ENCODE results near the gene IL11RA. TPM values are rescaled to one million over a fixed set of nuclear protein-coding genes. Genes with fewer than 3 reads are reported as not detected.
A peak's percentile ranks its signal among the peaks of the same experiment; 100 is the strongest.
"Not testable (repeated sequence)": the region's sequence is repeated elsewhere in the genome, so short reads cannot be mapped to it uniquely, and the experiment has no call there.

The IL11RA gene
- polyA plus RNA-seq, 4 donors, result 10.3 to 40.0 (median 25.3) TPM

GRCh38 chr9:34635556-34635955, 16.4 kb upstream of the IL11RA start:
- Histone ChIP-seq H3K4me3 (ENCODE audit: low read depth in 1 of 3, low read length in 3 of 3) (no peak overlapping the region), H3K27ac (ENCODE audit: low read depth in 1 of 3, low read length in 2 of 3) (no peak overlapping the region), H3K4me1 (ENCODE audit: control insufficient read depth in 3 of 3, insufficient read depth in 2 of 3, low read depth in 1 of 3, low read length in 2 of 3) (peaks cover 0 to 21% (median 3%) of the 10 kb centered on the region in 3 donors), H3K27me3 (ENCODE audit: control insufficient read depth in 3 of 3, insufficient read depth in 3 of 3, low read length in 3 of 3) (peaks cover 0 to 5% (median 0%) of the 10 kb centered on the region in 3 donors), H3K36me3 (ENCODE audit: control insufficient read depth in 3 of 3, insufficient read depth in 2 of 3, low read depth in 1 of 3, low read length in 3 of 3) (peaks cover 0 to 16% (median 0%) of the 10 kb centered on the region in 3 donors), H3K9me3 (ENCODE audit: control insufficient read depth in 2 of 2, insufficient read depth in 1 of 2, low read depth in 1 of 2, low read length in 1 of 2) (no peaks in the 10 kb centered on the region)
- DNase-seq, result no peak
- 90 to 92% (median 90%) methylated on average over 14 of the region's 14 CpGs for WGBS, 3 donors
- no peak for FAIRE-seq

- no peaks in the 10 kb centered on the region for H3K9me3 ChIP-seq (ENCODE audit: control insufficient read depth in 2 of 2, insufficient read depth in 1 of 2, low read depth in 1 of 2, low read length in 1 of 2)
- 1 to 5% (median 2%) methylated on average over 21 to 23 of the region's 23 CpGs for WGBS, 3 donors
- H3K4me1 ChIP-seq (ENCODE audit: control insufficient read depth in 3 of 3, insufficient read depth in 2 of 3, low read depth in 1 of 3, low read length in 2 of 3), result peaks cover 0 to 21% (median 3%) of the 10 kb centered on the region in 3 donors
- FAIRE-seq, result no peak
- H3K27ac ChIP-seq (ENCODE audit: low read depth in 1 of 3, low read length in 2 of 3), result peak overlapping the region; percentile 49 to 92 (median 79)
- peak in 1 of 2 donors; percentile 9 for DNase-seq
- peak overlapping the region; percentile 27 to 72 (median 70) for H3K4me3 ChIP-seq (ENCODE audit: low read depth in 1 of 3, low read length in 3 of 3)
- peaks cover 0 to 16% (median 0%) of the 10 kb centered on the region in 3 donors for H3K36me3 ChIP-seq (ENCODE audit: control insufficient read depth in 3 of 3, insufficient read depth in 2 of 3, low read depth in 1 of 3, low read length in 3 of 3)
- no peaks in the 10 kb centered on the region for H3K27me3 ChIP-seq (ENCODE audit: control insufficient read depth in 3 of 3, insufficient read depth in 3 of 3, low read length in 3 of 3)
Measured at GRCh38 chr9:34636791-34637355, 15.1 kb upstream of the IL11RA start.

- no peaks in the 10 kb centered on the region for H3K9me3 ChIP-seq (ENCODE audit: control insufficient read depth in 2 of 2, insufficient read depth in 1 of 2, low read depth in 1 of 2, low read length in 1 of 2)
- H3K27ac ChIP-seq (ENCODE audit: low read depth in 1 of 3, low read length in 2 of 3), result peak within 1 kb of the TSS; percentile 75 to 92 (median 79)
- peaks cover 0 to 21% (median 3%) of the 10 kb centered on the region in 3 donors for H3K4me1 ChIP-seq (ENCODE audit: control insufficient read depth in 3 of 3, insufficient read depth in 2 of 3, low read depth in 1 of 3, low read length in 2 of 3)
- 0 to 1% (median 0%) methylated on average over 59 to 74 of the region's 74 CpGs for WGBS, 3 donors
- peaks cover 0 to 16% (median 0%) of the 10 kb centered on the region in 3 donors for H3K36me3 ChIP-seq (ENCODE audit: control insufficient read depth in 3 of 3, insufficient read depth in 2 of 3, low read depth in 1 of 3, low read length in 3 of 3)
- DNase-seq (peak; percentile 94 to 97), FAIRE-seq (no peak)
- peak within 1 kb of the TSS; percentile 36 to 72 (median 70) for H3K4me3 ChIP-seq (ENCODE audit: low read depth in 1 of 3, low read length in 3 of 3)
- H3K27me3 ChIP-seq (ENCODE audit: control insufficient read depth in 3 of 3, insufficient read depth in 3 of 3, low read length in 3 of 3), result no peaks in the 10 kb centered on the region
Measured at GRCh38 chr9:34637356-34638137, 14.4 kb upstream of the IL11RA start, which contains the start of gene SIGMAR1. SIGMAR1 (minus strand) TSS chr9:34637787; CDS start chr9:34637697, 90 bp downstream.

GRCh38 chr9:34638138-34638445, 13.9 kb upstream of the IL11RA start:
- peaks cover 0 to 21% (median 3%) of the 10 kb centered on the region in 3 donors for H3K4me1 ChIP-seq (ENCODE audit: control insufficient read depth in 3 of 3, insufficient read depth in 2 of 3, low read depth in 1 of 3, low read length in 2 of 3)
- H3K9me3 ChIP-seq (ENCODE audit: control insufficient read depth in 2 of 2, insufficient read depth in 1 of 2, low read depth in 1 of 2, low read length in 1 of 2), result no peaks in the 10 kb centered on the region
- peaks cover 0 to 16% (median 0%) of the 10 kb centered on the region in 3 donors for H3K36me3 ChIP-seq (ENCODE audit: control insufficient read depth in 3 of 3, insufficient read depth in 2 of 3, low read depth in 1 of 3, low read length in 3 of 3)
- H3K4me3 ChIP-seq (ENCODE audit: low read depth in 1 of 3, low read length in 3 of 3), result peak overlapping the region; percentile 36 to 72 (median 70)
- 2 to 14% (median 10%) methylated on average over 7 of the region's 7 CpGs for WGBS, 3 donors
- peak overlapping the region; percentile 75 to 92 (median 79) for H3K27ac ChIP-seq (ENCODE audit: low read depth in 1 of 3, low read length in 2 of 3)
- FAIRE-seq (no peak), DNase-seq (peak in 1 of 2 donors; percentile 53)
- no peaks in the 10 kb centered on the region for H3K27me3 ChIP-seq (ENCODE audit: control insufficient read depth in 3 of 3, insufficient read depth in 3 of 3, low read length in 3 of 3)

GRCh38 chr9:34639322-34639721, 12.7 kb upstream of the IL11RA start:
- WGBS, 3 donors, result 82 to 89% (median 85%) methylated on average over 8 of the region's 8 CpGs
- peaks cover 0 to 16% (median 0%) of the 10 kb centered on the region in 3 donors for H3K36me3 ChIP-seq (ENCODE audit: control insufficient read depth in 3 of 3, insufficient read depth in 2 of 3, low read depth in 1 of 3, low read length in 3 of 3)

GRCh38 chr9:34642679-34643078, 9.3 kb upstream of the IL11RA start:
- Histone ChIP-seq H3K27ac (ENCODE audit: low read depth in 1 of 3, low read length in 2 of 3) (no peak overlapping the region), H3K9me3 (ENCODE audit: control insufficient read depth in 2 of 2, insufficient read depth in 1 of 2, low read depth in 1 of 2, low read length in 1 of 2) (no peaks in the 10 kb centered on the region), H3K36me3 (ENCODE audit: control insufficient read depth in 3 of 3, insufficient read depth in 2 of 3, low read depth in 1 of 3, low read length in 3 of 3) (peaks cover 0 to under 1% (median 0%) of the 10 kb centered on the region in 3 donors), H3K4me1 (ENCODE audit: control insufficient read depth in 3 of 3, insufficient read depth in 2 of 3, low read depth in 1 of 3, low read length in 2 of 3) (peaks cover 1 to 33% (median 3%) of the 10 kb centered on the region in 3 donors), H3K27me3 (ENCODE audit: control insufficient read depth in 3 of 3, insufficient read depth in 3 of 3, low read length in 3 of 3) (no peaks in the 10 kb centered on the region), H3K4me3 (ENCODE audit: low read depth in 1 of 3, low read length in 3 of 3) (no peak overlapping the region)
- DNase-seq (no peak), FAIRE-seq (no peak)
- WGBS, 3 donors, result 92 to 100% (median 97%) methylated on average over 1 of the region's 1 CpG

More at GRCh38 chr9:34639322-34639721, 12.7 kb upstream of the IL11RA start:
- not testable (repeated sequence) for H3K27me3 ChIP-seq (ENCODE audit: control insufficient read depth in 3 of 3, insufficient read depth in 3 of 3, low read length in 3 of 3); FAIRE-seq; H3K4me3 ChIP-seq (ENCODE audit: low read depth in 1 of 3, low read length in 3 of 3); H3K27ac ChIP-seq (ENCODE audit: low read depth in 1 of 3, low read length in 2 of 3); H3K9me3 ChIP-seq (ENCODE audit: control insufficient read depth in 2 of 2, insufficient read depth in 1 of 2, low read depth in 1 of 2, low read length in 1 of 2); DNase-seq
- H3K4me1 ChIP-seq (ENCODE audit: control insufficient read depth in 3 of 3, insufficient read depth in 2 of 3, low read depth in 1 of 3, low read length in 2 of 3), result peaks cover 0 to 22% (median 3%) of the 10 kb centered on the region in 3 donors

GRCh38 chr9:34644766-34645314, 7.1 kb upstream of the IL11RA start:
- FAIRE-seq, result no peak
- DNase-seq, result peak; percentile 57 to 78
- H3K4me1 ChIP-seq (ENCODE audit: control insufficient read depth in 3 of 3, insufficient read depth in 2 of 3, low read depth in 1 of 3, low read length in 2 of 3), result peaks cover 0 to 38% (median 5%) of the 10 kb centered on the region in 3 donors
- no peaks in the 10 kb centered on the region for H3K27me3 ChIP-seq (ENCODE audit: control insufficient read depth in 3 of 3, insufficient read depth in 3 of 3, low read length in 3 of 3)
- peaks cover 0 to 22% (median 9%) of the 10 kb centered on the region in 3 donors for H3K36me3 ChIP-seq (ENCODE audit: control insufficient read depth in 3 of 3, insufficient read depth in 2 of 3, low read depth in 1 of 3, low read length in 3 of 3)
- H3K4me3 ChIP-seq (ENCODE audit: low read depth in 1 of 3, low read length in 3 of 3), result no peak overlapping the region
- H3K27ac ChIP-seq (ENCODE audit: low read depth in 1 of 3, low read length in 2 of 3), result peak overlapping the region in 1 of 3 donors; percentile 18
- no peaks in the 10 kb centered on the region for H3K9me3 ChIP-seq (ENCODE audit: control insufficient read depth in 2 of 2, insufficient read depth in 1 of 2, low read depth in 1 of 2, low read length in 1 of 2)

Data from small intestine (tissue), 7 donors.